Left lung (tissue), 10 donors: ENCODE measurements around the gene RHOT1. TPM values are rescaled to one million over a fixed set of nuclear protein-coding genes. Genes with fewer than 3 reads are reported as not detected.
"Not testable (repeated sequence)": the region's sequence is repeated elsewhere in the genome, so short reads cannot be mapped to it uniquely, and the experiment has no call there.

Experiments
- ATAC-seq: fragments of 200-7000 bp; cut with Tn5 transposase; one replicate; pipeline ENCODE4 v1.9.1; 2020; ENCODE audit warnings: moderate library complexity
- DNase-seq, 4 donors: peaks; one replicate each; pipeline ENCODE4 v3.0.0-alpha.2; 2013 to 2020
- H3K27ac ChIP-seq, 2 donors: fragments of 200-600 bp; sonication (generic) in 1 of 2; one replicate each; pipeline versions ENCODE4 v1.5.0 to v1.8.0; 2020 to 2021
- H3K27me3 ChIP-seq, 2 donors: fragments of 200-600 bp; sonication (generic) in 1 of 2; one replicate each; pipeline versions ENCODE4 v1.5.0 to v1.8.0; 2020 to 2021
- H3K36me3 ChIP-seq, 2 donors: fragments of 200-600 bp; sonication (generic) in 1 of 2; one replicate each; pipeline versions ENCODE4 v1.5.0 to v1.8.0; 2020 to 2021
- H3K4me1 ChIP-seq, 2 donors: fragments of 200-600 bp; one replicate each; pipeline ENCODE4 v1.8.0; 2021
- H3K4me3 ChIP-seq, 2 donors: fragments of 200-600 bp; sonication (generic) in 1 of 2; one replicate each; pipeline versions ENCODE4 v1.5.0 to v1.8.0; 2020 to 2021; ENCODE audit warnings: mild to moderate bottlenecking in 1 of 2
- H3K9me3 ChIP-seq, 2 donors: fragments of 200-600 bp; sonication (generic) in 1 of 2; one replicate each; pipeline versions ENCODE4 v1.5.0 to v1.8.0; 2020 to 2021
- CTCF ChIP-seq, 2 donors: fragments of 200-600 bp; sonication (generic) in 1 of 2; IDR thresholded peaks; one replicate each; pipeline versions ENCODE4 v1.5.0 to v1.8.0; 2021; ENCODE audit warnings: antibody characterized with exemption in 2 of 2
- intact Hi-C, 2 donors: fragments of 100-400 bp; cut with DNase I; formaldehyde crosslinking; loops; one replicate each; pipeline versions ENCODE4 v1.11.2 to v1.14.2; 2022
- polyA plus RNA-seq, 6 donors: library from polyadenylated mRNA; unstranded; fragments of 120-200 nt; gene quantifications; one replicate each; pipeline ENCODE4 v1.2.1, GENCODE V29; 2013; ENCODE audit not compliant: insufficient read length in 6 of 6
- total RNA-seq, 2 donors: library from RNA; stranded (reverse); fragmentation: NEBNext Ultra II Directional; extraction: Animal tissue kit (Norgen Biotek cat#: 25700); gene quantifications; one replicate each; pipeline ENCODE4 v1.2.1, GENCODE V29; 2021
- donor health status: DM: no; HTN: yes; CAD: no.
- donor health status: DM: no; HTN: no; CAD: no.

Gene RHOT1
- total and polyA plus RNA-seq, 8 donors, result 37.9 to 65.6 (median 58.5) TPM

- H3K27me3 ChIP-seq, result peaks cover 0 to 36% of the 10 kb centered on the region in 2 donors
- H3K4me1 ChIP-seq, result no peaks in the 10 kb centered on the region
- H3K36me3 ChIP-seq, result no peaks in the 10 kb centered on the region
- no peaks in the 10 kb centered on the region for H3K9me3 ChIP-seq
- H3K4me3 ChIP-seq, result no peak overlapping the region
- TF ChIP-seq CTCF (IDR thresholded peaks at IDR 0.05), result no peak
- no peak overlapping the region for H3K27ac ChIP-seq
- ATAC-seq, result no peak
- intact Hi-C loops, result no loop called here
- DNase-seq, result no peak
These were observed 117.3 kb downstream of the RHOT1 start for GRCh38 chr17:32259586-32259985.

GRCh38 chr17:32261417-32261736 lies 119.1 kb downstream of the RHOT1 start:
- peaks cover 3 to 50% of the 10 kb centered on the region in 2 donors for H3K27me3 ChIP-seq
- intact Hi-C loops, result no loop called here
- DNase-seq, result no peak
- no peak for TF ChIP-seq CTCF (IDR thresholded peaks at IDR 0.05)
- no peaks in the 10 kb centered on the region for H3K36me3 ChIP-seq
- H3K4me1 ChIP-seq, result peaks cover 8 to 11% of the 10 kb centered on the region in 2 donors
- H3K4me3 ChIP-seq, result no peak overlapping the region
- H3K9me3 ChIP-seq, result no peaks in the 10 kb centered on the region
- no peak for ATAC-seq
- H3K27ac ChIP-seq, result no peak overlapping the region

GRCh38 chr17:32261936-32262510 lies 119.7 kb downstream of the RHOT1 start:
- no peak overlapping the region for H3K27ac ChIP-seq
- H3K9me3 ChIP-seq, result no peaks in the 10 kb centered on the region
- no peak for DNase-seq
- H3K36me3 ChIP-seq, result no peaks in the 10 kb centered on the region
- intact Hi-C loops, result no loop called here
- H3K4me3 ChIP-seq, result no peak overlapping the region
- ATAC-seq, result no peak
- peaks cover 15 to 17% of the 10 kb centered on the region in 2 donors for H3K4me1 ChIP-seq
- no peak for TF ChIP-seq CTCF (IDR thresholded peaks at IDR 0.05)
- peaks cover 10 to 57% of the 10 kb centered on the region in 2 donors for H3K27me3 ChIP-seq

- H3K9me3 ChIP-seq, DNase-seq, ATAC-seq, H3K36me3 ChIP-seq, H3K27ac ChIP-seq, intact Hi-C loops, H3K4me3 ChIP-seq: not testable (repeated sequence)
- peaks cover 18 to 25% of the 10 kb centered on the region in 2 donors for H3K4me1 ChIP-seq
- peaks cover 16 to 69% of the 10 kb centered on the region in 2 donors for H3K27me3 ChIP-seq
These were observed 121.2 kb downstream of the RHOT1 start for GRCh38 chr17:32263515-32263914.

GRCh38 chr17:32264140-32264799 lies 122.0 kb downstream of the RHOT1 start:
- intact Hi-C loops, result no loop called here
- ATAC-seq, result no peak
- H3K9me3 ChIP-seq, result no peaks in the 10 kb centered on the region
- H3K4me1 ChIP-seq, result peaks cover 18 to 25% of the 10 kb centered on the region in 2 donors
- H3K27ac ChIP-seq, result no peak overlapping the region
- TF ChIP-seq CTCF (IDR thresholded peaks at IDR 0.05), result no peak
- H3K36me3 ChIP-seq, result no peaks in the 10 kb centered on the region
- no peak overlapping the region for H3K4me3 ChIP-seq
- no peak for DNase-seq
- peaks cover 16 to 69% of the 10 kb centered on the region in 2 donors for H3K27me3 ChIP-seq

- no peak for TF ChIP-seq CTCF (IDR thresholded peaks at IDR 0.05)
- ATAC-seq, result no peak
- Histone ChIP-seq H3K4me3 (no peak overlapping the region), H3K36me3 (no peaks in the 10 kb centered on the region), H3K27ac (no peak overlapping the region), H3K27me3 (peaks cover 16 to 74% of the 10 kb centered on the region in 2 donors), H3K4me1 (peaks cover 18 to 25% of the 10 kb centered on the region in 2 donors), H3K9me3 (no peaks in the 10 kb centered on the region)
- DNase-seq, result no peak
- intact Hi-C loops, result no loop called here
These were observed 122.5 kb downstream of the RHOT1 start for GRCh38 chr17:32264823-32265191.
